ENCODE results near the gene SAE1.
"Not testable (repeated sequence)": the region's sequence is repeated elsewhere in the genome, so short reads cannot be mapped to it uniquely, and the experiment has no call there.

The SAE1 gene

DNA sequence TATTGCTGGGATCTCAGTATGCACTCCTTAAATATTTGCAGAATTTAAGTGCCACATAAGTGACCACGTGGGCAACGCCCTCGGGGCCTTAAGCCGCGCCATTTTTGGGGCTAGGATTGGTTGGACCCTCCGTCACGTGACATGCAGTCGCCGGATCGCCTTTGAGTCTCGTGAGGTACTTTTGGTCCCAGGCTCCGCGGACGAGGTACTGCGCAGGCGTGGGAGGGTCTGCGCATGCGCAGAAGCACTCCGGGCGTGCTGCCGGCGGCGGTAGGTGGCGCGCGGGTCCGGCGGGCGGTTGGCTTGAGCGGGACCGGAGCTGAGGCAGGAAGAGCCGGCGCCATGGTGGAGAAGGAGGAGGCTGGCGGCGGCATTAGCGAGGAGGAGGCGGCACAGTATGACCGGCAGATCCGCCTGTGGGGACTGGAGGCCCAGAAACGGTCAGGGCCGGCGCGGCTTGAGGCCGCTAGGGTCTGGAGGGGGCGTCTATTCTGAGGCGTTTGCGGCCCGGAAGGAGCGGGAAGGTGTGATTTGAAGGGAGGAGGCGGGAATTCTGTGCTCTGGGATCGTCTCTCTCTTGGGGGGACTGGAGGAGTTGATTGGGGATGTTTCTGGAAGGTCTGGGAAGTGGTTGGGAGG lies at the start of gene SAE1:
Gene SAE1, plus strand, starts transcription at position 247 of the 639 bp plus-strand sequence. Its CDS starts 96 bp downstream, at position 343.
- DNase-seq, result peak; percentile 98

DNA sequence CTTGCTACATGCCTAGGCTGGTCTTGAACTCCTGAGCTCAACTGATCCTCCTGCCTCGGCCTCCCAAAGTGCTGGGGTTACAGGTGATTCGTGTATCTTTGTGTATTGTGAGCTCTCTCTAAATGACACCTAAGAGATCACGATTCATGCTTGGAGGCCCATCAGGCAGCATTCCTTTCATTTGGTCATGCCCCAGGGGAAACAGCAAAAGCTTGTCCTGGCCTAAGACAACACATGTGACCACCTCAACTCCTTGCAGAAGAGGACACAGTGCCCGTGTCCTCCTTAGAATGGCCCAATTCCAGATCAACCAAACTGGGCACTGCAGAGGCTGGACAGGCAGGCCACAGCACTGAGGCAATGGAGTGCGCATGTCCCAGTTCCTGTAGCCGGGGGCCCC lies 49.5 kb upstream of the SAE1 start:
- DNase-seq, result no peak

DNA sequence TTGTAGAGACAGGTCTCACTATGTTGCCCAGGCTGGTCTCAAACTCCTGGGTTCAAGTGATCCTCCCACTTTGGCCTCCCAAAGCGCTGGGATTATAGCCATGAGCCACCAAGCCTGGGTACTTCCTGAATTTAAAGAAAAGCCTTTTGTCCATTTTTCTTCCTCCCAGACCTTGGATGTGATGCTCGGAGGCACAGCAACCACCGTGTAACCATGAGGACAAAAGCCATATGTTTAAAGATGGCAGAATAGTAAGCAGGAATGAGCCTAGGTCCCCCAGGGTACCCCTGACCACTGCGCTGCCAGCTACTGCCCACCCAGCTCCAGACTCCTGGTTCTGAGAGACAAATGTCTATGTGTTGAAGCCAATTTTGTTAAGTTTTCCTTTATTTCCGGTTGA lies 48.1 kb upstream of the SAE1 start:
- DNase-seq, result no peak

DNA sequence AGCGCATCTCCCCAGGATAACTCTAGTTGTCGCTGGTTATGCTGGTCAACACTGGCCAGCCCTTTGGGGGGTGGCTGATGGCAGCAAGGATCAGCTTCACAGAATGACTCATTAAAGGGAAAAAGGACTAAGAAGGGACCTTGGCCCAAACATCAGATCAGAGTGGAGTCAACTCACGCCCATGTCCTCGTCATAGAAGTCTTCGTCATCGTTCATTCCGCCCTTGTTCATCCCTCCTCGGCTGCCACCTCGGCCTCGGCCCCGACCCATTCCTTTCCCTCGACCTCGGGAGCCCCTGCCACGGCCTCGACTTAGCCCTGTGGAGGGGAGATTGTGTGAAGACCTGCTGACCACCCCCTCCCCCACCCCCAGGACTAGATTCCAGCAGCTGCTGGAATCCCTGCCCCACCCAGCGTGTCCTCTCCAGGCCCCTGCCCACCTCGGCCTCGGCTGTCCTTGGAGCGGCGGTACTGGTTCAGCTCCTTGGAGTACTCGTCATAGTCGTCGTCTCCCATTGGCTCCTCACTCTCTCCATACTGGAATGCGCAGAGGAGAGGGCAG lies 45.7 kb upstream of the SAE1 start:
- DNase-seq, result no peak

DNA sequence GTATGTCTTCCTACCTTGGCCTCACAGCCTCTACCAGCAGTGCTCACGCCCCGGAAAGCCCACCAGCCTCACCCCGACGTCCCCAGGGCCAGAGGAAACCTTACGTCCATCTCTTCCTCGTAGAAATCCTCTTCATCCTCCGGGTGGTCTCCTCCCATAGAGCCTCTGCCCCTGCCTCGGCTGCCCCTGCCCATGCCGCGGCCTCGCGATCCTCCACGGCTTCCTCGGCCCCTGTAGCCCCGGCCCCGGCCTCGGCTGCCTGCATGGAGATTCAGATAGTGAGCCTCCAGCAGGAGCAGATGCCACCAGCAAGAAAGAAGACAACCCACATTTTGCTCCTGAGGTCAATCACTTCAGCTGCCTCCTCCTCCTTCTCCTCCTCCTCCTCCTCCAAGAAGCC lies 44.4 kb upstream of the SAE1 start:
- DNase-seq, result no peak

DNA sequence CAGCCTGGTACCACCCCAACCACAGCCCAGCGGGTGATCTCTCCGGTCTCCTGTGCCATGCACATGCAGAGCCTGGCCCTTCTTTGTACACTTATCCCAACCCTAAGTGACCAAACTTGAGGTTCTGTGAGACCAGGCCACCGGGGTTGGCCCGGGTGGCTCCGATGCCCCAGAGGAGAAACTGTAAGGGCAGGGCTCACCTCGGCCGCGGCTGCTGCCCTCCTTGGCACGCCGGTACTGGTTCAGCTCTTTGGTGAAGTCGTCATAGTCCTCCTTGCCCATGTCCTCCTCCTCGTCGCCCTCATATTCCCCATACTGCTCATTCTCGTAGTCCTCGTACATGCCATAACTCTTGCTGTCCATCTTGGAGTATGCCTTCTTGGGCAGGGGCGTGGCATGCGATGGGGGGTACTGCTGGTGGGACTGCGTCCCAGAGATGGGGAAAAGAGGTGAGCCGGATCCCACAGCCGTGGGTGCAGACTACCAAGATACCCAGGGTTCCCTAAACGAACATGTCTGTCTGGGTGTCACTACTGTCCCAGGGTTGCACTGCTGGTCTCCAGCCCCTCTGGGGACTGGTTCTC lies 40.8 kb upstream of the SAE1 start:
- DNase-seq, result no peak

DNA sequence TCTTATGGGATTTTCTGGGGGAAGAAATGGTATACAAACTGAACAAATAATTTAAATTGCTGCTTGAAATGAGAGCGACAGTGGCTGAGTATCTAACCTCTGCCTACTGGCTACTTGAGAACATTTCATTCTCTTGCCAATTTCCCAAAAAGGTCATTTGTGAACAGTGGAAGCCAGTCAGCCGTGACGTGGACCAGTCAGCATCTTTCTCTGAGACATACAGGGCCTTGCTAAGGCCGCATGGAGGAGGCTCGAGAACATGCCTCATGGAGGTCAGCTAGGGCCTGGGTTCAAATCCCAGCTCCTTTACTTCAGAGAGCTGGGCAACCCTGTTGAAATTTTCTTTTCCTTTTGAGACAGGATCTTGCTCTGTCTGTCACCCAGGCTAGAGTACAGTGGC lies 37.4 kb upstream of the SAE1 start:
- DNase-seq, result no peak

DNA sequence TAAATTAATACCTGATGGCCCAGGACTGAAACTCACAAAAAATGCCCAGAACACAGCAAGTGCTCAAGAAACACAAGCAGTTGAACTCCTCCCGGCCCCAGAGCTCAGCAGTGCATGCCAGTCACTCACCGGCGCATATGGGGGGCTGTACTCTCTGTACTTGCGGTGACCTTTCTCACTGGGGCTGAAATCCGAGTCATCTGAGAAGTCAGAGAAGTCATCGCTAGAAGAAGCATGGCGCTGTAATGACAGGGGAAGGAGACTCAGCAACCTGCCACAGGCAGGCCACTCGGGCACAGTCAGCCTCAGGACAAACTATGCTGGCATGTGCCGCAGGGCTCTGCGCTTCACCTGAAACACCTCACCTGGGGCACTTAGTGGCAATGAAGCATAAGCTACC lies 36.8 kb upstream of the SAE1 start:
- DNase-seq, result no peak

DNA sequence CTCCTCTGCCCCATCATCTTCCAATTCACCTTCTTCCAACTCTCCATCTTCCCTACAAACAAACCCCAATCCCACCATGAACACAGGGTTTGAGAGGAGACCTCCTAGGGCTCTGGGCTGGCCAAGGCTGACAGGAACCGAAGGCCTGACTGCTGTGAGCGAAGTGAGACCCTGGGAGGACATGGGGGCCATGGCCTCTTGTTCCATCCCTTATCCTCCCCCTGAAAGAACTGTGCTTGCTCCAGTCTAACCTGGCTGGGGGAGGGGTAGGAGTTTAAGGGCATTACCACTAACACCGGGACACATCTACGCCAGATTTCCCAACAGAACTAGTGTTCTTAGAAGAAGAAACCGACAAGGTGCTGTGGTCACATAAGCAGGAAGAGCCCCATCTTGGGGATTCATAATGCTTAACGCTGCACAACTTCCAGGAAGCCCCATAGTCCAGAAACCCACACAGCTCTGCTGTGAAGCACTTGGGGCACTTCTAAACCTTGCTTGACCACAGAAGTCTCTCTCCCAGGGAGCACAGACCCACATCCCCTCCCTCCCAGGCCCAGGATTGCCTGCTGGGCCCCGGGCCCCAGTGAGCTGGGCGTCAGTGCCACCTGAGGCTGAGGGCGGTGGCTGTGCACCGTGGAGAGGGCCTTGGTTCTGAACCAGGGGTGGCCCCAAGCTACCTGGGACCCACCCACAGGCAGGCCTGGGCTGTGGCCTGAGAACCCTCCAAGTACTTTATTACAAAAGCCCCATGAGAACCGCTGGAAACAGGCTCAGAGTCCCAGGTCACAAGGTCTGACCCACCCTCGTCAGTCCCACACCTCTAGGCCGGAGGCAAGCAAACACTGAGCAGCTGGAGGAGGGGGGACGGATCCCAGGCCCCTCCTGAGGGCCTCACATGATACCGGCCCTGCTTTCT lies 35.8 kb upstream of the SAE1 start:
- DNase-seq, result no peak

DNA sequence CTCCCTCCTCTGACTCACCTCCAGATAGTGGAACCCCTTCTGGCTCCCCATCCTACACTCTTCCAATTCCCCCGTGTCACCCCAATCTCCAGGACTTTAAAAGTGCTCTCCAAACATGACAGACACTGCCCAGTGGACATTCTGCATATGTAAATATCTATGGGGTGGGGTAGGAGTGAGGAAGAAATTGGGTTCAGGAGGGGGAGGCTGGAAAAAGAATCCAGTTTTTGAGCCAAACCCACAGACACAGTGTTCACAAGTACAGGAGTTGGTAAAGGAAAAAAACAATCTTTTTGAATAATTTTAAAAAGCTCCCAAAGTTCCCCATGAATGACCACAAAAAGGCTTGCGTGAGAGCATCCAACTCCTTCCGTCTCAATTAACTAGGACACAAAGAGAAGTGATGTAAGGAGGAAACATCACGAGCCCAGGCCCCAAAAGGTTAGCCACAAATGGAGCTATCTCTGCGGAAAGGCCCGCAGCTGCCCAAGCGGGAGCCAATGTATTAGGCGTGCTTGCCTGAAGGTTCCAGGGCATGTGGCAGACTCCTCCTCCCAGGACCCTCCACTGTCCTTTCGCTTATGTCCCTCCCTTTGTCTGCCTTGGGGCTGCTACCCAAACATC lies 35.0 kb upstream of the SAE1 start:
- DNase-seq, result no peak

DNA sequence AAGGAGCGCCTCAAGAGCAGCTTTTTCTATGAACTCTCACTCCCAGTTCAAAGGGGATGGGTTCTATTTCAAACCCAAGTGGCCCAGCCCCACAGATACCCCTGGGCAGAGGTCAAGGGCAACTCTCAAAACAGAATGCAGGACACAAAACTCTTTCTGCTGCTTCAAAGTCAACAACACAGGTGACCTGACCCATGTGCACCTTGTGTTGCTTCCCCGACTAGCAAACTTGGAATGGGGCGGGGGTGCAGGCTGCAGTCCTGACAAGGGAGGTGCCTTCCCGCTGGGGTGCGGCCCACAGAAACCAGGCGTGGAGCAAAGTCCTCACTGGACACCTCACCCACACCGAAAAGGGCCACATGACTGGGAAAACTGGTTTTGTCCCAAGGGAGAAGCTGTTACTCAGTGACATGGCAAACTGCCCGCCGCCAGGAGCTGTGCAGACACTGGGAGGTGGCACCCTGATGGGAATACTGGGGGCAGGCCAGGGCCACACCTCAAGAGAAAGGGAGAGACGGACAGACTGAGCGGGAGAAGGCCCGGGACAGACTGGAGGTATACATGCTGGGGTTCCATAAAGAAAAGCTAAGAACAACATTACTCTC lies 34.4 kb upstream of the SAE1 start:
- DNase-seq, result no peak

DNA sequence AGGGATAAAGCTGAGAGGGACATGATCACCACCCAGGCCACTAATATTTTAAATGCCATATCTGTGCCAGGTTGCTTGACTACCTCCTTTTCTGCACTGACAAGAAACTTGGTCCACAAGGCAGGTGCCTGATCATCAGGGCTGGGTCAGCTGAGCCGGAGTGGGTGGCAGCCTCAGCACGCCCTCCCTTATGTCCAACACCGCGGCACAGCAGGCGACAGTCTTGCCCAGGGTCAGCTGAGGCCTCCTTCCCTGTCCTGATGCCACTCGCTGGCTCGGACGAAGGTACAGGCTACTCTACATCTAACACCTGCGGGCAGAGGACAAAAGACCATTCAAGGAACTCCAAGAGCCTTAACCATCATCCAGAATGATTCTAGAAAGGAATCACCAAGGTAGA lies 33.9 kb upstream of the SAE1 start:
- no peak for DNase-seq

DNA sequence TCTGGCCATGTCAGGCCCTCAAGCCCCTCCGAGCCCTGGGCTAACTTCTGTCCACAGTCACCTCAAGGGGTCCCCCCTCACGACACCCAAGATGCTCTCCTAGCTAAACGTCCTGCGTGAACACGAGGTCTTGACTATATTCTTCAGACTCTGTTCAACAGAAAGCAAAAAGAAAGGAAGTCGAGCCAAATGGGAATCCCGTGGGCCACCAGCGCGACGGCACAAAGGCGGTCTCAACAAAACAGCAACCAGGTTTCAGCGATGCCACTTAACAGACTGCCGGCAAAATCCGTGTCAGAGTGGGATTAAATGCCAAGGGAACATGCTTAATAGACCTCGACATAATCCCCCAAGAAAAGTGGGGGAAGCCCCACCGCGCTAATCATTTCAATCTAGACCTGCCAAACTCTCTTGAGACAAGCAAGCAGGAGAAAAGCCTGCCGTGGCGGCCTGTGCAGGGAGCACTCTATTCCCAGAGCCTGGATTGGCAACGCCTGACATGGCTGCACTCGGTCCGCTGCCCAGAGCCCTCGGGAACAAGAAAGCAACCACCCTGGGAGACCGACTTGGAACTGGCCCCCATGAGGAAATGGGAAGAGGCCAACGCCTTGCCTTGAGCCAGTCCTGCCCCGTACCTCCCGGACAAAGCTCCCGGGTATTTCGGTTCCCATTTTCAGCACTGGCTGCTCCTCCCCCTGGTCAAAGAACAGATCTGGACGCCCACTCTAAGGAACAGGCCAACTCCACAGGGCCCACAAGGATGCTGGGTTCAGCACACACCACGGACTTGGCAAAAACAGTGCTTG lies 33.0 kb upstream of the SAE1 start:
- no peak for DNase-seq

DNA sequence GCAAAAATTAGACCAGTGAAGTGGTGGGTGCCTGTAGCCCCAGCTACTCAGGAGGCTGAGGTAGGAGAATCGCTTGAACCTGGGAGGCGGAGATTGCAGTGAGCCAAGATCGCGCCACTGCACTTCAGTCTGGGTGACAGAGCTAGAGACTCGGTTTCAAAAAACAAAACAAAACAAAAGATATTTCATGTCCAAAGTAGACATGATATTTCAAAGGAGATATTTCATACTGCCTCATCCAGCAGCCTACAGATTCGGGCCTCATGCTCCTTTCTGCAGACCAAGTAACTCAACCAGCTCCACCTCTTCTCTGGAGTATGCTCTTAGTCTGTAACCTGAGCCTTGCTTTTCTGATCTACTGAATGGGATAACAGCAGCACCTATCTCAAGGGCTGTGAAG lies 32.0 kb upstream of the SAE1 start:
- no peak for DNase-seq

DNA sequence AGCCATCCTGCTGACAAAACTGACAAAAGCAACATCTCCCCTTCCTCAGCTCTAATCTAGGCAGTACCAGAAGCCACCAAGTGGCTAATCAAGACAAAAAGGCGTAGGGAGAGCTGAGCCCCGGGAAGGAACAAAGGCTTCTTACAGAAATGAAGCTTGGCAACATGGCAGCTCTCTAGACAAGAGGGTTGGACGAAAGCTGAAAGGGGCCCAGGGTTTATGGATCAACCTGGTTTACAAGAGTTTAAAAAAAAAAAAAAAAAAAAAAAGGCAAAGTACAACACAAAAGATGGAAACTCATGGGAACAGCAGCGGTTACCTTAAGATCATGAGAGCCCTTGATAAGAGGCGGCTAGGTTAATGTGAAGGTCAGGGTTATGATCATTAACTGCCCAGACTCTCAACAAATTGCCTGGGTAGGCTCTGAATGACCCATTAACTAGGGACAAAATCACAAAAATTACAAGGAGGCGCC lies 31.0 kb upstream of the SAE1 start:
- DNase-seq, result no peak

DNA sequence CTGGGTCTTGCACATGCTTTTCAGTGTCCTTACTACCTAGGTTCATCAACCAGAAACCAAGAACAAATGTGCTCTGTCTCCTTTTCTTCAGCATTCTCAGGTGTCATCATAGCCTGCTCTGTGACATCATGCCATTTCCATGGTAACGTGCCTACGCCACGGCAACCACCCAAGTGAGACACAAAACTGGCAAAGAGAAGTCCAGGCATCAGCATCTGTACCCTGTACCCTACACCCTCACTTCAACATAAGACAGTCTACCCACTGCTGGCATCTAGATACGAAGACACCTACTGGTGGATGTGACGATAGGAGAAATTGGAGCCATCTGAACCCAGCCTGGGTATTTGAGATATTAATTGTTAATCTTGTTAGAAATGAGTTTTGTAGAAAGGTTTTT lies 30.3 kb upstream of the SAE1 start:
- DNase-seq, result no peak

DNA sequence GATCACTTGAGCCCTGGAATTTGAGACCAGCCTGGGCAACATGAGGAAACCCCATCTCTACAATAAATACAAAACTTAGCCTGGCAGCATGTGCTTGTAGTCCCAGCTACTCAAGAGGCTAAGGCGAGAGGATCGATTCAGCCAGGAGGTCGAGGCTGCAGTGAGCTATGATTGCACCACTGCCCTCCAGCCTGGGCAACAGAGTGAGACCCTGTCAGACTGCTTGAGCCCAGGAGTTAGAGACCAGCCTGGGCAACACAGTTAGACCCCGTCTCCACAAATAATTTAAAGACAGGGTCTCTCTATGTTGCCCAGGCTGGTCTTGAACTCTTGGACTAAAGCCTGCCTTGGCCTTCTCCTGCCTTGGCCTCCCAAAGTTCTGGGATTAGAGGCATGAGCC lies 29.5 kb upstream of the SAE1 start:
- DNase-seq, result not testable (repeated sequence)

DNA sequence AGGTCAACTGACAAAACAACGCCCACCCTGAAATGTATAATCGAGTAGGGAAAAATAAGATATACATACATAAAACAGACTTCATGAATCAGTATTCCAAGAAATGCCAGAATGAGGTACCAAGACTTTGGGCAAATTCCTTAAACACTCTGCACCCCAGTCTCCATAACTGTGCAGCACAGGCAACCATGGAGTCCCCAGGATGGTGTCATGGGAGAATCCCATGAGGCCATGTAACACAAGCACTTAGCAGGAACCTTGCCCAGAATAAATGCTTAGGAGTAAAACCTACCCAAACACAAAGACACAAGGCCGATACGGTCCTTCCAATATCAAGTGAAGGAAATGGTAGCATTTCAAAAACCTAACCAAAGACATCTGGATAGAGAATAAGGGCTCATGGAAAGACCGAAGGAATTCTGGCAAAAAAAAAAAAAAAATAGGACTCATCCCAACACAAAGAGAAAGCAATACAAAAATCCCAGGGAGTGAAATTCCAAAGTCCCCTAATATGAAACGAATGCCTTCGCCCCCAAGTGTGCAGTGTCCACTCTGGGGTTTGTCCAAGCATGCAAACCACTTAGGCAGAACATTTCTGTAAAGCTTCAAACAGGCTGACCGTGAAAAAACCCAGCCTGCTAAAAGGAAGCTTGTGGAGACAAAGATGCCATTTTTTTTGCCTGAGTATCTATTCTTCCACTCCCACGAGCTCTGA lies 28.1 kb upstream of the SAE1 start:
- no peak for DNase-seq

DNA sequence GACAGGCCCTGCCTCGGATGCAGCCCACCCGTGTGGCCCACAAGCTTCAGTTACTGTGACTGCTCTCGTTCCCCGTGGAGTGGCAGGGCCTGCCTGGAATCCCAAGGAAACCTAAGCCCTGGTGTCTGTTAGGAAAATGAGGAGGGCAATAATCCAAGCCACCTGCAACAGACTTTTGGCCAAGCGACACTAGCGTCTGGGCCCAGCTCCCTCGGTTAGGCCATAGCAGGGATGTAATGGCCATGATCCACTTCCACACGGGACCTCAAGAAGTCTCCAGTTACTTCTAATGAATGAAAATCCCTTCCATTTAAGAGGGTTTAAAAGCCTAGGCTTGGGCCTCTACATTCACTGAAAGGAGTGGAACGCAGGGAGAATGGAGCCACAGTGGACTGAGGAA lies 26.0 kb upstream of the SAE1 start:
- no peak for DNase-seq

DNA sequence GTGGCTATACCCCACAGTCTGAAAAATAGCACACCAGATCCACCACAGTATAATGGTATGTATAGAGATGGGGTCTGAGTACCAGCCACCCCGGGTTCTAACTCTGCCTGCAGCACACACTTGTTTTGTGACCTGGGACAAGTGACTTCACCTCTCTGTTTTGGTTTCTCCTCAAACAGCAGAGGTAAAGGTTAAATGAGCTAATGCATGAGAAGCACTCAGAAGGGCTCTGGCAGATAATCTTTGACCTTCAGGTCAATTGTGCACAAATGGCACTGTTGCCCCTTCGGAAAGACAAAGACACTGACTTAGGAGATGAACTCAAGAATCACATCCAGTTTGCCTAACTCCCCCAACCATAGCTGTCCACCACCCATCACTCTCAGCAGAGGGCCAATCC lies 24.8 kb upstream of the SAE1 start:
- no peak for DNase-seq

DNA sequence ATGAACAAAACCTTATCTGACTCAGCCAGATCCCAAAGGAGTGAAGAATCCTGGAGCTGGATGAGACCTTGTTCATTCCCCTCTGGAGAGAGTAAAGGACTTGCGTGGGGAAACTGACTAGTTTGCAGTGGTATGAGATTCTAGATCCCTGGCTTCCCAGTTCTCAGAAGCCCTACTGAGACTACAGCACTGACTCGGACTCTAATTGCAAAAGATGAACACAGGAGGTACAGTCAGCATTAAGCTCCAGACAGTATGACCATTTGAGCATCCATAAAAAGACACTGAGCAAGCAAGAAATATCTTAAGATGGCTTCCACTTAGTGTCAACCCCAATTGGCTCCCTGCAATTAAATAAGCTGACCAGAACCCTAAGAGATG lies 23.8 kb upstream of the SAE1 start:
- DNase-seq, result no peak

Data from NCI-H510A (cell line).